Kidney epithelial cell (primary cell): ENCODE measurements around the gene REXO4. TPM values are rescaled to one million over a fixed set of nuclear protein-coding genes. Genes with fewer than 3 reads are reported as not detected.

Source experiments
- DNase-seq: peaks from one replicate; pipeline ENCODE4 v3.0.0-alpha.2; 2010; ENCODE audit warnings: low read depth
- H3K27me3 ChIP-seq: 2 replicates; pipeline ENCODE4 v1.6.0; 2011; ENCODE audit warnings: low read length; ENCODE audit not compliant: control insufficient read depth, insufficient read depth
- H3K36me3 ChIP-seq: 2 replicates; pipeline ENCODE4 v1.5.1; 2011; ENCODE audit warnings: low read length; ENCODE audit not compliant: control insufficient read depth, insufficient read depth
- H3K4me3 ChIP-seq: 2 replicates; pipeline ENCODE4 v1.5.1; 2011; ENCODE audit warnings: low read depth, mild to moderate bottlenecking, control low read depth, low read length
- CTCF ChIP-seq: IDR thresholded peaks from 2 replicates; pipeline ENCODE4 v1.5.1; 2011; ENCODE audit warnings: mild to moderate bottlenecking, moderate library complexity, low read length, control low read depth, inconsistent platforms; ENCODE audit not compliant: insufficient read depth, poor library complexity, severe bottlenecking
- total RNA-seq: library from RNA; depleted of rRNA; stranded (reverse); fragments of >200 nt; gene quantifications from 2 replicates; pipeline ENCODE4 v1.2.3, GENCODE V29; 2015

REXO4 gene
- total RNA-seq, 1 donor from 2014 or later: 23.1 TPM

GRCh38 chr9:133356391-133357091 lies 61.3 kb downstream of the REXO4 start, which contains the start of the genes SURF1 and SURF2:
Gene SURF1, minus strand, starts transcription at chr9:133356487. Its CDS starts 34 bp downstream, at chr9:133356453.
Gene SURF2, plus strand, starts transcription at chr9:133356550. Its CDS starts 43 bp downstream, at chr9:133356593.
- TF ChIP-seq CTCF: peak; percentile 19
- H3K36me3 ChIP-seq: peaks cover 3% of the 10 kb centered on the region
- peak; percentile 39 for DNase-seq
- H3K4me3 ChIP-seq: peak within 1 kb of the TSS; percentile 83
- no peaks in the 10 kb centered on the region for H3K27me3 ChIP-seq

Other genes starting within 250 kb of the REXO4 start
- gene OBP2B, start 208.8 kb downstream of the REXO4 start, total RNA-seq: not detected in 2 replicates
- 1.8 TPM in 2 replicates for gene ABO, start 142.8 kb downstream of the REXO4 start, total RNA-seq
- 17.4 and 30.8 TPM in 2 replicates for gene SURF6, start 81.8 kb downstream of the REXO4 start, total RNA-seq
- gene MED22, start 69.9 kb downstream of the REXO4 start, total RNA-seq: 42.0 and 51.8 TPM in 2 replicates
- gene RPL7A, start 69.8 kb downstream of the REXO4 start, total RNA-seq: 2,183 and 2,339 TPM in 2 replicates
- 39.2 and 56.4 TPM in 2 replicates for gene SURF1, start 61.5 kb downstream of the REXO4 start, total RNA-seq
- gene SURF2, start 61.5 kb downstream of the REXO4 start, total RNA-seq: 38.7 and 51.5 TPM in 2 replicates
- 188 and 198 TPM in 2 replicates for gene SURF4, start 42.0 kb downstream of the REXO4 start, total RNA-seq
- gene STKLD1, start 41.6 kb downstream of the REXO4 start, total RNA-seq: 0.27 TPM in 1 of 2 replicates, not detected in the other
- 2.0 and 2.4 TPM in 2 replicates for gene ADAMTS13, start 4.4 kb upstream of the REXO4 start, total RNA-seq
- 24.4 and 24.6 TPM in 2 replicates for gene CACFD1, start 42.0 kb upstream of the REXO4 start, total RNA-seq
- gene SLC2A6, start 61.1 kb upstream of the REXO4 start, total RNA-seq: 51.8 and 60.9 TPM in 2 replicates
- not detected in 2 replicates for gene MYMK, start 106.9 kb upstream of the REXO4 start, total RNA-seq
- gene ADAMTSL2, start 116.7 kb upstream of the REXO4 start, total RNA-seq: 0.54 and 1.2 TPM in 2 replicates
- not detected in 2 replicates for gene FAM163B, start 191.4 kb upstream of the REXO4 start, total RNA-seq
- gene DBH, start 218.4 kb upstream of the REXO4 start, total RNA-seq: not detected in 2 replicates